Mesothelial cell of epicardium (in vitro differentiated cells): ENCODE data around the gene MPL. TPM values are rescaled to one million over a fixed set of nuclear protein-coding genes. Genes with fewer than 3 reads are reported as not detected.

Experiments
- DNase-seq, 2 experiments: peaks; one replicate each; pipeline ENCODE4 v3.0.0; 2021; ENCODE audit warnings: low spot score in 2 of 2; ENCODE audit not compliant: unreplicated experiment in 2 of 2
- H3K27ac Mint-ChIP-seq: 2 replicates; pipeline ENCODE4 v1.8.0; 2021; ENCODE audit warnings: mixed read lengths
- H3K27me3 Mint-ChIP-seq: 2 replicates; pipeline ENCODE4 v1.8.0; 2021; ENCODE audit warnings: low read depth, mixed read lengths
- H3K36me3 Mint-ChIP-seq: 2 replicates; pipeline ENCODE4 v1.8.0; 2021; ENCODE audit warnings: mixed read lengths
- H3K4me1 Mint-ChIP-seq: 2 replicates; pipeline ENCODE4 v1.8.0; 2021; ENCODE audit warnings: mixed read lengths
- H3K4me3 Mint-ChIP-seq: 2 replicates; pipeline ENCODE4 v1.8.0; 2021; ENCODE audit warnings: mild to moderate bottlenecking, moderate library complexity, mixed read lengths
- H3K9me3 Mint-ChIP-seq: 2 replicates; pipeline ENCODE4 v1.8.0; 2021; ENCODE audit warnings: mixed read lengths
- total RNA-seq: library from RNA; stranded (reverse); gene quantifications from 3 replicates; pipeline ENCODE4 v1.2.1, GENCODE V29; 2021
- TF ChIP-seq, protein P1 (sequence below): fragments of 200-600 bp; sonication (generic); IDR thresholded peaks from one replicate; pipeline ENCODE4 v1.5.0; 2021; ENCODE audit warnings: antibody characterized with exemption; ENCODE audit not compliant: unreplicated experiment

MPL gene
- total RNA-seq, 1 donor from 2014 or later = not detected

DNA sequence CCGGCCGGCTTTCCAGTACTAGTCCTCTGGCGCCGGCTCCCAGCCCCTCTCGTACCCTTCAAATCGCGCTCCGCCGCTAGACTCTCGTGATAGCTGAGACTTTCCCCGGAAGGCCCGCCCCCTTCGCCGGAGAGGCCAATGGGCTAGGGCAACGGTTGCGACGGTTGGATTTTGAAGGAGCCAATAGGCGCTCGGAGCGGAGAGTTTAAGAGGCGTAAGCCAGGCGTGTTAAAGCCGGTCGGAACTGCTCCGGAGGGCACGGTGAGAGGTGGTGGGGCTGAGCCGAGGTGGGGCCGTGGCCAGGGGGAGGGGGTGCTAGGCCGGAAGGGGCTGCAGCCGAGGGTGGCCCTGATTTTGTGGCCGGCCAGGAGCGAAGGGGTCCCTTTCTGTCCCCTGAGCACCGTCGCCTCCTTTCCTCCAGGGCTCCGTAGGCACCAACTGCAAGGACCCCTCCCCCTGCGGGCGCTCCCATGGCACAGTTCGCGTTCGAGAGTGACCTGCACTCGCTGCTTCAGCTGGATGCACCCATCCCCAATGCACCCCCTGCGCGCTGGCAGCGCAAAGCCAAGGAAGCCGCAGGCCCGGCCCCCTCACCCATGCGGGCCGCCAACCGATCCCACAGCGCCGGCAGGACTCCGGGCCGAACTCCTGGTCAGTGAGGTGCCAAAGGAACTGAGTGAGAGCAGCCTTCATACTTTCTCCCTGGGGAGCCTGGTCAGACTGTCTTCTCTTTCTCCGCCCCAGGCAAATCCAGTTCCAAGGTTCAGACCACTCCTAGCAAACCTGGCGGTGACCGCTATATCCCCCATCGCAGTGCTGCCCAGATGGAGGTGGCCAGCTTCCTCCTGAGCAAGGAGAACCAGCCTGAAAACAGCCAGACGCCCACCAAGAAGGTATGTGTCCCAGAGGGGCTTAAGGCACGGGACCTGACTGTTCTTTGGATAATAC is 21.4 kb downstream of the MPL start, which contains the start of gene CDC20:
CDC20 (plus strand) TSS at position 236 of the 948 bp plus-strand sequence; CDS start at position 471, 235 bp downstream.
- Mint-ChIP-seq H3K27ac (peak within 1 kb of the TSS; percentile 97), H3K4me1 (peaks cover 31% of the 10 kb centered on the region)

DNA sequence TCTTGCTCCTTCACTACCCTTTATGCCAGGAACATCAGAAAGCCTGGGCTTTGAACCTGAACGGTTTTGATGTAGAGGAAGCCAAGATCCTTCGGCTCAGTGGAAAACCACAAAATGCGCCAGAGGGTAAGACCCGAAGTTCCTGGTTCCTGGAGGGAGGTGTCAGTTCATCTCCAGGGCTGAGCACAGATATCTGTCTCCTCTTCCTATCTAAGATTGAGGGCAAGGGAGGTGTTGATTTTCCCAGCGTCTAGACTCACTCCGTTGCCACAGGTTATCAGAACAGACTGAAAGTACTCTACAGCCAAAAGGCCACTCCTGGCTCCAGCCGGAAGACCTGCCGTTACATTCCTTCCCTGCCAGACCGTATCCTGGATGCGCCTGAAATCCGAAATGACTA is 22.1 kb downstream of the MPL start:
- H3K27me3 Mint-ChIP-seq = no peaks in the 10 kb centered on the region

More for the DNA sequence above, 21.4 kb downstream of the MPL start, which contains the start of gene CDC20:
- H3K36me3 Mint-ChIP-seq = peaks cover 20% of the 10 kb centered on the region
- peak; percentile 92 to 98 for DNase-seq
- no peaks in the 10 kb centered on the region for H3K9me3 Mint-ChIP-seq
- peak within 1 kb of the TSS; percentile 86 for H3K4me3 Mint-ChIP-seq
- TF ChIP-seq, protein P1, sequence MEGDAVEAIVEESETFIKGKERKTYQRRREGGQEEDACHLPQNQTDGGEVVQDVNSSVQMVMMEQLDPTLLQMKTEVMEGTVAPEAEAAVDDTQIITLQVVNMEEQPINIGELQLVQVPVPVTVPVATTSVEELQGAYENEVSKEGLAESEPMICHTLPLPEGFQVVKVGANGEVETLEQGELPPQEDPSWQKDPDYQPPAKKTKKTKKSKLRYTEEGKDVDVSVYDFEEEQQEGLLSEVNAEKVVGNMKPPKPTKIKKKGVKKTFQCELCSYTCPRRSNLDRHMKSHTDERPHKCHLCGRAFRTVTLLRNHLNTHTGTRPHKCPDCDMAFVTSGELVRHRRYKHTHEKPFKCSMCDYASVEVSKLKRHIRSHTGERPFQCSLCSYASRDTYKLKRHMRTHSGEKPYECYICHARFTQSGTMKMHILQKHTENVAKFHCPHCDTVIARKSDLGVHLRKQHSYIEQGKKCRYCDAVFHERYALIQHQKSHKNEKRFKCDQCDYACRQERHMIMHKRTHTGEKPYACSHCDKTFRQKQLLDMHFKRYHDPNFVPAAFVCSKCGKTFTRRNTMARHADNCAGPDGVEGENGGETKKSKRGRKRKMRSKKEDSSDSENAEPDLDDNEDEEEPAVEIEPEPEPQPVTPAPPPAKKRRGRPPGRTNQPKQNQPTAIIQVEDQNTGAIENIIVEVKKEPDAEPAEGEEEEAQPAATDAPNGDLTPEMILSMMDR = no peak
- no peaks in the 10 kb centered on the region for H3K27me3 Mint-ChIP-seq

DNA sequence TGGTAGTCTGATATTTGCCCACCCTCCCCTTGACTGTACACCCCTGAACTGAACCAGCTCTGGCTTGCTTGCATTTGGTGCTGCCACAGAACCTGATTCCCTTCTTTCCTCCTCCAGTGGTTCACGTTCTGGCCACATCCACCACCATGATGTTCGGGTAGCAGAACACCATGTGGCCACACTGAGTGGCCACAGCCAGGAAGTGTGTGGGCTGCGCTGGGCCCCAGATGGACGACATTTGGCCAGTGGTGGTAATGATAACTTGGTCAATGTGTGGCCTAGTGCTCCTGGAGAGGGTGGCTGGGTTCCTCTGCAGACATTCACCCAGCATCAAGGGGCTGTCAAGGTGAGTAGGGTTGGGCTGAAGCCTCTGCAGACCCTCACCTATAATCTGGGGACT is 23.0 kb downstream of the MPL start:
- DNase-seq = no peak
- Mint-ChIP-seq H3K27ac (no peak overlapping the region), H3K4me1 (peaks cover 35% of the 10 kb centered on the region), H3K4me3 (peak overlapping the region; percentile 42), H3K27me3 (no peaks in the 10 kb centered on the region), H3K36me3 (peaks cover 22% of the 10 kb centered on the region), H3K9me3 (no peaks in the 10 kb centered on the region)
- TF ChIP-seq, protein P1 = no peak

More for the DNA sequence above, 22.1 kb downstream of the MPL start:
- H3K27ac Mint-ChIP-seq = no peak overlapping the region
- no peaks in the 10 kb centered on the region for H3K9me3 Mint-ChIP-seq
- H3K4me3 Mint-ChIP-seq = peak overlapping the region; percentile 86
- H3K4me1 Mint-ChIP-seq = peaks cover 31% of the 10 kb centered on the region
- DNase-seq = no peak
- peaks cover 22% of the 10 kb centered on the region for H3K36me3 Mint-ChIP-seq
- TF ChIP-seq, protein P1 = no peak

DNA sequence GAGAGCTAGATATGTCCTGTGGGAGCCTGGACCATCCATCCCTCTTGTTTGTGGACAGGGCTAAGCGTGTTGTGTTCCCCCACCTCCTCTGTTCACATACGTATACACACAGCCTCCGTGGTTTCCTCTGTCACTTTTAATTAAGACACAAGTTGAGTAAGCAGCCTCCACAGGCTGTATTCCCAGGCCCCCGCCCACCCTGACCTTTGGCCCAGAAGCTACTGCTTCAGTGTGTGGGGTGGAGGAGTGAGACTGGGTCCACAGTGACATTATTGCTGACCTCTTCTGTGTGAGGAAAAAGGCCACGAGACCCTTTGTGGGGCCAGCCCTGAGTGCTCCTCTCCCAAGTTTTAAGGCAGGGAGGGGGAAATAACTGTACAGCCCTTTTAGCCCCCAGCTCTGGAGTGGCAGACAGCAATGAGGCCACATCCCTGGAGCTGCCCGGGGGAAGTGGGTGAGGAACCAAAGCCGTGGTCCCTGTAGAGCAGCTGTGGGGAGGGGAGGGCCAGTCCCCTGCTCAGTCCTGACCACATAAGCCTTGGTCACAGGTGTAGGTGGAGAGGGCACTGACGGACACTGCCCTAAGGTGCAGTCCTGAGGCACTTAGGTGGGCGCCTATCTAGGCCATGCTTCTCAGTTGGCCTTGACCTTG is 25.8 kb downstream of the MPL start:
- H3K27ac Mint-ChIP-seq = no peak overlapping the region
- H3K27me3 Mint-ChIP-seq = no peaks in the 10 kb centered on the region
- DNase-seq = no peak
- TF ChIP-seq, protein P1 = no peak
- no peaks in the 10 kb centered on the region for H3K9me3 Mint-ChIP-seq
- peaks cover 46% of the 10 kb centered on the region for H3K4me1 Mint-ChIP-seq
- H3K36me3 Mint-ChIP-seq = peaks cover 22% of the 10 kb centered on the region
- H3K4me3 Mint-ChIP-seq = no peak overlapping the region

DNA sequence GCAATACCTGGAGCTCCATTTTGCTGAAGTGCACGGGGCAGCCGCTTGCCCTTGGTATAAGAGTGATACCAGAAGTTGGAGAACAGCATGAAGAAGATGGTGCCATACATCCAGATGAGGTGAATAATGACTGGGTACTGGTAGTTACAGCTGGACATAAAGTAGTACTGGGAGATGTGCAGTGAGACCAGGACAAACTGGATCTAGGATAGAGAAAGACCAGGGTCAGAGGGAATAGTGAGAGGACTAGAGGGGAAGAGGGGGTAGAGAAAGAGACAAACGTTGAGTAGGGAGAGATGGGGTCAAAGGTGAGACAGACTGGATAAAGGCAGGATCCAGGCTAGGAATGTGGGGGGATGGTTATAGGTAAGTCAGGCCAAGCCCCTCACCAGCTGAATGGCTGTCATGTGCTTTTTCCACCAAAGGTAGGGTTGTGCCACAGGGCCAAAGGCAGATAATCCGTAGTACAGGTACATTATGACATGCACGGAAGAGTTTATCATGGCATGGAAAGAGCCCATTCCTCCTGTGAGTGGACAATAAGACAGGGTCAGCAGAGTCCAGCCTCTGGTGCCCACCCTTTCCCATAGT is 26.4 kb downstream of the MPL start:
- Mint-ChIP-seq H3K27ac (no peak overlapping the region), H3K36me3 (peaks cover 22% of the 10 kb centered on the region), H3K27me3 (no peaks in the 10 kb centered on the region), H3K4me3 (no peak overlapping the region), H3K4me1 (peaks cover 51% of the 10 kb centered on the region), H3K9me3 (no peaks in the 10 kb centered on the region)
- DNase-seq = no peak
- TF ChIP-seq, protein P1 = no peak
